ENCODE measurements around the gene HDAC7. TPM values are rescaled to one million over a fixed set of nuclear protein-coding genes. Genes with fewer than 3 reads are reported as not detected.

Gene HDAC7
- total RNA-seq, 1 donor from 2014 or later = 76.0 TPM

DNA sequence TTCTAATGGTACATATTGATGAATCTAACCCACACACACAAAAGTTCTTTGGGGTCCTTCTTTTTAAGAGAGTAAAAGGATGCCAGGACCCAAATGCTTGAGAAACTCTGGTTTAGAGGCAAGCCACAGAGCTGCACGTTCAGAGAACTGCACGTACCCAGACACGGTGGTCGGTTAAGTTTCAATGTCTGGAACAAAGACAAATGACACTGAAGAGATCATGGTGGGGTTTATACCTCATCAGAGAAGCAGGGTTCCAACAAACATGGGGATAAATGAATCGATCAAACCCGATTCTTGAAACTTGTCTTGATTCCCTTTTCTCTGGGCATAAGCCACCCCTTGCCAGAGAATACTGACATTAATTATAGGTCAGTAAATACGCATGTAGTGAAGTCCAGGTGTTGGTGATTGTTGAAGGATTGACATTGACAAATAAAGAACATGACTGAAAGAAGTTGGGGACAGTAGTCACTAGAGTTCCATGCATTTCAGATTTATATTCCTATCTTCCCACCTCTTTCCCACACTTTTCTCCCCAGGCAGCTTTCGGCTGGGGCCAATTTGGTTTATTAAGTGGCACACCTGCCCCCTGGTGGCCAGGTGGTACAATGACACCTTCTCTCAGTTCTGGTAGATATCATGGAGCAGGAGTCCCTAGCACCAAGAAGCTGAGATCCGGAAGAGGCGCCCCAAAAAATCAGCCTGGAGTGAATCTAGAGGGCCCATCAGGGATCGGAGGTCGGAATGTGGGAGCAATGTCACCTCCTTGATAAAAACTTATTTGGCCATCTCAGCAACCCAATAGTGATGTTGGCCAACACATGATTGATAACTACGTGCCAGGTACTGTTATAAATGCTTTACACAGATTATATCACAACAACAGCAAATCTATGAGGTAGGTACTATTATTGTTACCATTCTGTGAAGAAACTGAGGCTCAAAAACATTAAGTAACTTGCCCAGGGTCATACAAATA lies 17.8 kb upstream of the HDAC7 start:
- H3K27me3 Mint-ChIP-seq (ENCODE audit: low read depth) = no peaks in the 10 kb centered on the region
- TF ChIP-seq, protein P1, sequence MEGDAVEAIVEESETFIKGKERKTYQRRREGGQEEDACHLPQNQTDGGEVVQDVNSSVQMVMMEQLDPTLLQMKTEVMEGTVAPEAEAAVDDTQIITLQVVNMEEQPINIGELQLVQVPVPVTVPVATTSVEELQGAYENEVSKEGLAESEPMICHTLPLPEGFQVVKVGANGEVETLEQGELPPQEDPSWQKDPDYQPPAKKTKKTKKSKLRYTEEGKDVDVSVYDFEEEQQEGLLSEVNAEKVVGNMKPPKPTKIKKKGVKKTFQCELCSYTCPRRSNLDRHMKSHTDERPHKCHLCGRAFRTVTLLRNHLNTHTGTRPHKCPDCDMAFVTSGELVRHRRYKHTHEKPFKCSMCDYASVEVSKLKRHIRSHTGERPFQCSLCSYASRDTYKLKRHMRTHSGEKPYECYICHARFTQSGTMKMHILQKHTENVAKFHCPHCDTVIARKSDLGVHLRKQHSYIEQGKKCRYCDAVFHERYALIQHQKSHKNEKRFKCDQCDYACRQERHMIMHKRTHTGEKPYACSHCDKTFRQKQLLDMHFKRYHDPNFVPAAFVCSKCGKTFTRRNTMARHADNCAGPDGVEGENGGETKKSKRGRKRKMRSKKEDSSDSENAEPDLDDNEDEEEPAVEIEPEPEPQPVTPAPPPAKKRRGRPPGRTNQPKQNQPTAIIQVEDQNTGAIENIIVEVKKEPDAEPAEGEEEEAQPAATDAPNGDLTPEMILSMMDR (conservative IDR thresholded peaks at IDR 0.05) = peak; percentile 97
- no peaks in the 10 kb centered on the region for H3K9me3 Mint-ChIP-seq
- H3K4me1 Mint-ChIP-seq = peaks cover 24% of the 10 kb centered on the region
- DNase-seq (ENCODE audit: low read depth, low spot score) = peak; percentile 55
- H3K36me3 Mint-ChIP-seq (ENCODE audit: low read depth) = no peaks in the 10 kb centered on the region
- no peak overlapping the region for H3K4me3 Mint-ChIP-seq
- H3K27ac Mint-ChIP-seq (ENCODE audit: unreplicated experiment) = no peak overlapping the region

DNA sequence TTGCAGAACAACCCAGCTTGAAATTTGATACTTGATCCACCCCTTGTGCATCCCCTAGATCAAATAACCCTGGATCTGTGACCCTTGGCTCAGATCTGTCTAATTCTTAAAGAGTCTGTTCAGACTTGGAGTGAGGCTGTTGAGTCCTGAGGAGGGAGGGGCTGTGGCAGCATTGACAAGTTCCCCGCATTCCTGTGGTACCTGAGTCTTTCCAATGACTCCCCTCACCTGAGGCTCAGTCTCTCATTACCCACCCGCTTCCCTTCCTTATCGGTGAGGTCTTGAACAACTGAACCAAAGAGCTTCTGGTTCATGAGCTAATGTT lies 16.1 kb upstream of the HDAC7 start:
- H3K27me3 Mint-ChIP-seq (ENCODE audit: low read depth) = no peaks in the 10 kb centered on the region
- peaks cover 24% of the 10 kb centered on the region for H3K4me1 Mint-ChIP-seq
- no peaks in the 10 kb centered on the region for H3K9me3 Mint-ChIP-seq
- no peak overlapping the region for H3K4me3 Mint-ChIP-seq
- no peaks in the 10 kb centered on the region for H3K36me3 Mint-ChIP-seq (ENCODE audit: low read depth)
- no peak for DNase-seq (ENCODE audit: low read depth, low spot score)
- H3K27ac Mint-ChIP-seq (ENCODE audit: unreplicated experiment) = peak overlapping the region; percentile 61
- TF ChIP-seq, protein P1 (conservative IDR thresholded peaks at IDR 0.05) = no peak

DNA sequence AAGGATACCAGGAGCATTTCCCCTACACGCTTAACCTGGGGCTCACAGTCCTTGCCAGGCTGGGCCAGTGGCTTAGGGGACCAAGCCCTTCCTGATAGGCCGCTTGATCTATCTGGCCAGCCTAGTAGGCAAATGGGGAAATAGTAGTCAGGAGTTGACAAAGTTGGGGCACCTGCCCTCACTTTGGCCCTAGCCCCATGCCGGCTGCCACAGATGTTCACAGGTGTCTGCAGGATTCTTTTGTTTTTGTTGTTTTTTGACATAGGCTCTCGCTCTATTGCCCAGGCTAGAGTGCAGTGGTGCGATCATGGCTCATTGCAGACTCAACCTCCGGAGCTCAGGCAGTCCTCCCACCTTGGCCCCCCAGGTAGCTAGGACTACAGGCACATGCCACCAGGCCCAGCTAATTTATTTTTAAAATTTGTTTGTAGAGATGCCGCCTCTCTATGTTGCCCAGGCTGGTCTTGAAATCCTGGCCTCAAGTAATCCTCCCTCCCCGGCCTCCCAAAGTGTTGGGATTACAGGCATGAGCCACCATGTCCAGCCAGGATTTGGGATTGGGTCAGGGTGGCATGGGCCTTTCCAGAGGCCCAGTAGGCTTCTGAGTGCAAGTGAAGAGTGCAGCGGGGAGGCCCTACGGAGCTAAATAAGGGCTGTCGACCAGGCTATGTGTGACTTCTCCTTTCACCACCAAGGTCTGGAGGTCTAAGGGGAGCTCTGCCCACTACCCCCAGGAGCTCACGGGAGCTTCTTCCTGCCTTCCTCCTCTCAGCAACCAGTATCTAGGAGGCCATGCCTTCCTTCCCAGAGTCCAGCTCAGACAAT lies 15.5 kb upstream of the HDAC7 start:
- peak overlapping the region; percentile 61 for H3K27ac Mint-ChIP-seq (ENCODE audit: unreplicated experiment)
- TF ChIP-seq, protein P1 (conservative IDR thresholded peaks at IDR 0.05) = no peak
- H3K4me3 Mint-ChIP-seq = no peak overlapping the region
- DNase-seq (ENCODE audit: low read depth, low spot score) = no peak
- peaks cover 28% of the 10 kb centered on the region for H3K4me1 Mint-ChIP-seq
- H3K36me3 Mint-ChIP-seq (ENCODE audit: low read depth) = no peaks in the 10 kb centered on the region
- H3K9me3 Mint-ChIP-seq = no peaks in the 10 kb centered on the region
- no peaks in the 10 kb centered on the region for H3K27me3 Mint-ChIP-seq (ENCODE audit: low read depth)

DNA sequence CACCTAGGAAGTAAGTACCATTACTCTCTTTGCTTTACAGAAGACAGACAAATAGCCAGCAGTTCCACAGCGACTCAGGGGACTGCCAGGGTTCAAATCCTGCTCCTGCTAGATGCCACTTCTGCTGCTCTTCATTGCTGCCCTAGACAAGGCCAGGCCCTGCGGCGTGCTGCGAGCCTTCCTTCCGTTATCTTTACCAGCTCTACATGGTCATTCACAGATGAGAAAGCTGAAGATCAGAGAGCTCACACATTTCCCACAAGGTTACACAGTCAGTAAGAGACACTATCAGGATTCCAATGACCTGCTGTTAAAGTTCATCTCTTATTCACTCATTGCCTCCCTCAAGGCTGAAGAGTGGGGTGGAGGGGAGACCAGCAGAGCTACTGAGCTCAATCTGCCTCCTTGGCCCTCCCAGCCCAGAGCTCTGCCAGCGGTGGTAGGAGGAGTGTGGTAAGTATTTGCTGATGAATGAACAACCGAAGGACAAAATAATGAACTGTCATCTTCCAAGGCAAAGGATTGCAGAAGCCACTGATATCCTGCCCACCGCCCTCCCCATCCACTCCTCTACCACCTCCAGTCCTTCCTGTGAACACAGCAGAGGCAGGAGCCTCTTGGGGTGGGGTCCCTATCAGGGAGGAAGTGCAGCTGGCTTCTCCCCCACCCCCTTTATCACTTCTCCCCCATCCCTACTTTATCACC lies 14.6 kb upstream of the HDAC7 start:
- TF ChIP-seq, protein P1 (conservative IDR thresholded peaks at IDR 0.05) = no peak
- H3K4me1 Mint-ChIP-seq = peaks cover 31% of the 10 kb centered on the region
- no peaks in the 10 kb centered on the region for H3K27me3 Mint-ChIP-seq (ENCODE audit: low read depth)
- no peaks in the 10 kb centered on the region for H3K36me3 Mint-ChIP-seq (ENCODE audit: low read depth)
- no peaks in the 10 kb centered on the region for H3K9me3 Mint-ChIP-seq
- no peak for DNase-seq (ENCODE audit: low read depth, low spot score)
- H3K27ac Mint-ChIP-seq (ENCODE audit: unreplicated experiment) = no peak overlapping the region
- H3K4me3 Mint-ChIP-seq = no peak overlapping the region

DNA sequence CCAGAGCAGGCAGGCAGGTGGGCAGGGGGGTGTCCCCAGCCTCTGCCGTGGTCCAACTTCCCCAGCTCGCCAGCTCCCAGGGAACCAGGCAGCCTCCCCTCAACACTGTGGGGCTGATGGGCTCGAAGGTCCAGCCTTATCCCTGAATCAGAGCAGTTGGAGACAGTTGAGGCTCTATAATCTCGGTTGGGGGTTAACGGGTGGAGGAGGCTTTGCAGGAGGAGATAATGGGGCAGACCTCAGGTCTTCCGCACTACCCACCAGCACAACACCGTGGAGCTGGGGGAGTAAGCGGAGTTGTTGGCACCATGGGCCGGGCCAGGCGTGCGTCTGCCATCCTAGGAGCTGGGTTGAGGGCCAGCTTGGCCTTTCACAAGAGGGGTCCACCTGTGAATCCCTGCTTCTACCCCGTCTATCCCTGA lies 13.9 kb upstream of the HDAC7 start:
- DNase-seq (ENCODE audit: low read depth, low spot score) = no peak
- TF ChIP-seq, protein P1 (conservative IDR thresholded peaks at IDR 0.05) = no peak
- Mint-ChIP-seq H3K4me1 (peaks cover 38% of the 10 kb centered on the region), H3K9me3 (no peaks in the 10 kb centered on the region), H3K36me3 (ENCODE audit: low read depth) (no peaks in the 10 kb centered on the region), H3K27me3 (ENCODE audit: low read depth) (no peaks in the 10 kb centered on the region), H3K4me3 (no peak overlapping the region), H3K27ac (ENCODE audit: unreplicated experiment) (no peak overlapping the region)
